IPS DF 6.9 (cell line): ENCODE data around the gene DSN1.

Experiments
- DNase-seq: peaks from one replicate; pipeline ENCODE4 v3.0.0-alpha.2; 2013; ENCODE audit warnings: low read depth, low spot score
- H3K27ac ChIP-seq: one replicate; pipeline ENCODE4 v1.5.1; 2013; ENCODE audit warnings: low read length, control low read depth
- H3K27me3 ChIP-seq: 2 replicates; pipeline ENCODE4 v1.6.1; 2013; ENCODE audit warnings: mild to moderate bottlenecking, low read length; ENCODE audit not compliant: control insufficient read depth, insufficient read depth
- H3K36me3 ChIP-seq: 2 replicates; pipeline ENCODE4 v1.6.1; 2013; ENCODE audit warnings: low read length; ENCODE audit not compliant: control insufficient read depth, insufficient read depth
- H3K4me1 ChIP-seq: 2 replicates; pipeline ENCODE4 v1.6.1; 2013; ENCODE audit warnings: low read length; ENCODE audit not compliant: control insufficient read depth, insufficient read depth
- H3K4me3 ChIP-seq: 2 replicates; pipeline ENCODE4 v1.5.1; 2013; ENCODE audit warnings: mild to moderate bottlenecking, low read length
- H3K9me3 ChIP-seq: 2 replicates; pipeline ENCODE4 v1.6.1; 2013; ENCODE audit warnings: low read length, inconsistent platforms; ENCODE audit not compliant: control insufficient read depth, insufficient read depth
- WGBS: extraction: QIAGEN DNeasy Blood & Tissue Kit; methylation state at CpG from one replicate; pipeline ENCODE4 v1.1.7; 2013; ENCODE audit warnings: mixed read lengths, missing lambda C conversion rate; ENCODE audit not compliant: insufficient read length, insufficient coverage; 5-methylcytosine and 5-hydroxymethylcytosine counted together

Gene DSN1

GRCh38 chr20:36779656-36780025 is 6.1 kb upstream of the DSN1 start:
- Histone ChIP-seq H3K36me3 (0 out of 2 replicates have a peak, but pooled peaks cover 2% of the 10 kb centered on the region), H3K27ac (no peak overlapping the region), H3K27me3 (no peaks in the 10 kb centered on the region), H3K9me3 (no peaks in the 10 kb centered on the region), H3K4me3 (no peak overlapping the region), H3K4me1 (no peaks in the 10 kb centered on the region)
- WGBS: no CpG with 5 or more reads among the region's 6 CpGs
- DNase-seq: peak; percentile 11

GRCh38 chr20:36778831-36779655 is 5.5 kb upstream of the DSN1 start:
- H3K9me3 ChIP-seq: no peaks in the 10 kb centered on the region
- WGBS: no CpG with 5 or more reads among the region's 3 CpGs
- no peaks in the 10 kb centered on the region for H3K4me1 ChIP-seq
- no peaks in the 10 kb centered on the region for H3K27me3 ChIP-seq
- no peak overlapping the region for H3K4me3 ChIP-seq
- DNase-seq: no peak
- H3K36me3 ChIP-seq: no peaks in the 10 kb centered on the region
- H3K27ac ChIP-seq: no peak overlapping the region

GRCh38 chr20:36777576-36777975 is 4.0 kb upstream of the DSN1 start:
- Histone ChIP-seq H3K4me1 (no peaks in the 10 kb centered on the region), H3K27ac (no peak overlapping the region), H3K4me3 (no peak overlapping the region), H3K36me3 (no peaks in the 10 kb centered on the region), H3K9me3 (no peaks in the 10 kb centered on the region), H3K27me3 (no peaks in the 10 kb centered on the region)
- no CpG with 5 or more reads among the region's 3 CpGs for WGBS
- no peak for DNase-seq

GRCh38 chr20:36777167-36777566 is 3.6 kb upstream of the DSN1 start:
- no peaks in the 10 kb centered on the region for H3K4me1 ChIP-seq
- no peak for DNase-seq
- no peaks in the 10 kb centered on the region for H3K27me3 ChIP-seq
- H3K4me3 ChIP-seq: no peak overlapping the region
- no peak overlapping the region for H3K27ac ChIP-seq
- H3K9me3 ChIP-seq: no peaks in the 10 kb centered on the region
- no CpG with 5 or more reads among the region's 3 CpGs for WGBS
- H3K36me3 ChIP-seq: no peaks in the 10 kb centered on the region

GRCh38 chr20:36775826-36776225 is 2.3 kb upstream of the DSN1 start:
- Histone ChIP-seq H3K9me3 (no peaks in the 10 kb centered on the region), H3K36me3 (no peaks in the 10 kb centered on the region; the same call in 1 of the 2 replicates), H3K4me1 (no peaks in the 10 kb centered on the region), H3K27ac (no peak overlapping the region), H3K27me3 (no peaks in the 10 kb centered on the region), H3K4me3 (no peak overlapping the region)
- DNase-seq: no peak
- no CpG with 5 or more reads among the region's 3 CpGs for WGBS

- peaks cover under 1% of the 10 kb centered on the region; the same call in 1 of the 2 replicates for H3K36me3 ChIP-seq
- no peaks in the 10 kb centered on the region for H3K27me3 ChIP-seq
- no peak overlapping the region for H3K4me3 ChIP-seq
- no peak for DNase-seq
- no peaks in the 10 kb centered on the region for H3K4me1 ChIP-seq
- H3K9me3 ChIP-seq: no peaks in the 10 kb centered on the region
- no peak overlapping the region for H3K27ac ChIP-seq
- WGBS: no CpG with 5 or more reads among the region's 2 CpGs
Observed at GRCh38 chr20:36775196-36775595, 1.6 kb upstream of the DSN1 start.

- Histone ChIP-seq H3K4me3 (peak overlapping the region; percentile 81), H3K27me3 (no peaks in the 10 kb centered on the region), H3K9me3 (no peaks in the 10 kb centered on the region), H3K4me1 (no peaks in the 10 kb centered on the region), H3K27ac (no peak overlapping the region), H3K36me3 (peaks cover 2% of the 10 kb centered on the region; the same call in 1 of the 2 replicates)
- DNase-seq: no peak
- WGBS: no CpG with 5 or more reads among the region's 28 CpGs
Observed at GRCh38 chr20:36773107-36773596, 411 bp downstream of the DSN1 start.

- Histone ChIP-seq H3K27me3 (no peaks in the 10 kb centered on the region), H3K4me1 (no peaks in the 10 kb centered on the region), H3K9me3 (no peaks in the 10 kb centered on the region), H3K4me3 (no peak overlapping the region), H3K36me3 (peaks cover 2% of the 10 kb centered on the region; the same call in 1 of the 2 replicates), H3K27ac (no peak overlapping the region)
- WGBS: no CpG with 5 or more reads among the region's 7 CpGs
- DNase-seq: no peak
Observed at GRCh38 chr20:36770680-36771079, 2.9 kb downstream of the DSN1 start.

- Histone ChIP-seq H3K36me3 (peaks cover 2% of the 10 kb centered on the region; the same call in 1 of the 2 replicates), H3K27me3 (no peaks in the 10 kb centered on the region), H3K4me1 (no peaks in the 10 kb centered on the region), H3K9me3 (no peaks in the 10 kb centered on the region), H3K4me3 (no peak overlapping the region), H3K27ac (no peak overlapping the region)
- DNase-seq: no peak
- WGBS: no CpG with 5 or more reads among the region's 5 CpGs
Observed at GRCh38 chr20:36768768-36769430, 4.7 kb downstream of the DSN1 start.

GRCh38 chr20:36761125-36761524 is 12.4 kb downstream of the DSN1 start:
- no peak for DNase-seq
- H3K9me3 ChIP-seq: no peaks in the 10 kb centered on the region
- H3K36me3 ChIP-seq: no peaks in the 10 kb centered on the region; the same call in 1 of the 2 replicates
- no peak overlapping the region for H3K4me3 ChIP-seq
- H3K27me3 ChIP-seq: no peaks in the 10 kb centered on the region
- H3K4me1 ChIP-seq: no peaks in the 10 kb centered on the region
- no peak overlapping the region for H3K27ac ChIP-seq
- no CpG with 5 or more reads among the region's 4 CpGs for WGBS
